ENCODE data around the gene NAV2.
"Not testable (repeated sequence)": the region's sequence is repeated elsewhere in the genome, so short reads cannot be mapped to it uniquely, and the experiment has no call there.

Gene NAV2

GRCh38 chr11:19923626-19924025, 211.0 kb downstream of the NAV2 start:
- TF ChIP-seq, protein P1, sequence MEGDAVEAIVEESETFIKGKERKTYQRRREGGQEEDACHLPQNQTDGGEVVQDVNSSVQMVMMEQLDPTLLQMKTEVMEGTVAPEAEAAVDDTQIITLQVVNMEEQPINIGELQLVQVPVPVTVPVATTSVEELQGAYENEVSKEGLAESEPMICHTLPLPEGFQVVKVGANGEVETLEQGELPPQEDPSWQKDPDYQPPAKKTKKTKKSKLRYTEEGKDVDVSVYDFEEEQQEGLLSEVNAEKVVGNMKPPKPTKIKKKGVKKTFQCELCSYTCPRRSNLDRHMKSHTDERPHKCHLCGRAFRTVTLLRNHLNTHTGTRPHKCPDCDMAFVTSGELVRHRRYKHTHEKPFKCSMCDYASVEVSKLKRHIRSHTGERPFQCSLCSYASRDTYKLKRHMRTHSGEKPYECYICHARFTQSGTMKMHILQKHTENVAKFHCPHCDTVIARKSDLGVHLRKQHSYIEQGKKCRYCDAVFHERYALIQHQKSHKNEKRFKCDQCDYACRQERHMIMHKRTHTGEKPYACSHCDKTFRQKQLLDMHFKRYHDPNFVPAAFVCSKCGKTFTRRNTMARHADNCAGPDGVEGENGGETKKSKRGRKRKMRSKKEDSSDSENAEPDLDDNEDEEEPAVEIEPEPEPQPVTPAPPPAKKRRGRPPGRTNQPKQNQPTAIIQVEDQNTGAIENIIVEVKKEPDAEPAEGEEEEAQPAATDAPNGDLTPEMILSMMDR (IDR thresholded peaks at IDR 0.05), result no peak
- Histone ChIP-seq H3K9me3 (no peaks in the 10 kb centered on the region), H3K36me3 (no peaks in the 10 kb centered on the region), H3K4me3 (ENCODE audit: low read depth in 1 of 2, low read length in 1 of 2) (no peak overlapping the region), H3K27ac (no peak overlapping the region), H3K27me3 (peaks cover 56% of the 10 kb centered on the region), H3K4me1 (ENCODE audit: control insufficient read depth in 1 of 2, insufficient read depth in 1 of 2, low read depth in 1 of 2, low read length in 1 of 2) (no peaks in the 10 kb centered on the region)

- Histone ChIP-seq H3K27ac (no peak overlapping the region), H3K27me3 (peaks cover 60% of the 10 kb centered on the region), H3K4me3 (ENCODE audit: low read depth in 1 of 2, low read length in 1 of 2) (no peak overlapping the region), H3K36me3 (no peaks in the 10 kb centered on the region), H3K9me3 (no peaks in the 10 kb centered on the region), H3K4me1 (ENCODE audit: control insufficient read depth in 1 of 2, insufficient read depth in 1 of 2, low read depth in 1 of 2, low read length in 1 of 2) (no peaks in the 10 kb centered on the region)
- TF ChIP-seq, protein P1 (IDR thresholded peaks at IDR 0.05), result no peak
Measured at GRCh38 chr11:19924311-19924710, 211.7 kb downstream of the NAV2 start.

DNA sequence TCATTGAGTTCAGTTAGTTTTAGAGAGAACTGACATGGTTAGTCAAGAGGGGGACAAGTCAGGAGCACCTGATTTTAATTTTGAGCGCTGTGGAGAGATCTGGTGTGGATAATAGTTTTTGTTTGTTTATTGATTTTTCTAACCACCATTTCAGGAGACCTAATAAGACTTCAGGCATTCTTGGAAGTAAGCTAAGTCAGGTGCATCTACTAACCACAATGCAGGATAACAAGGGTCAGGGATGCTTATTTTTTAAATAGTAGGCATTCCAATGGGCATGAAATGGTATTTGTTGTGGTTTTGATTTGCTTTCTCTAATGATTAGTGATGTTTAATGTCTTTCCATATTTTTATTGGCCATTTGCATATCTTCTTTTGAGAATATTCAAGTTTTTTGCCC, 212.1 kb downstream of the NAV2 start:
- Histone ChIP-seq H3K4me3 (ENCODE audit: low read depth in 1 of 2, low read length in 1 of 2) (no peak overlapping the region), H3K9me3 (no peaks in the 10 kb centered on the region), H3K4me1 (ENCODE audit: control insufficient read depth in 1 of 2, insufficient read depth in 1 of 2, low read depth in 1 of 2, low read length in 1 of 2) (no peaks in the 10 kb centered on the region), H3K27ac (no peak overlapping the region), H3K36me3 (no peaks in the 10 kb centered on the region), H3K27me3 (peaks cover 64% of the 10 kb centered on the region)
- TF ChIP-seq, protein P1 (IDR thresholded peaks at IDR 0.05), result no peak

GRCh38 chr11:19927403-19927802, 214.8 kb downstream of the NAV2 start:
- H3K9me3 ChIP-seq; H3K36me3 ChIP-seq; H3K27ac ChIP-seq; H3K4me1 ChIP-seq (ENCODE audit: control insufficient read depth in 1 of 2, insufficient read depth in 1 of 2, low read depth in 1 of 2, low read length in 1 of 2); H3K4me3 ChIP-seq (ENCODE audit: low read depth in 1 of 2, low read length in 1 of 2): not testable (repeated sequence)
- peaks cover 67% of the 10 kb centered on the region for H3K27me3 ChIP-seq

GRCh38 chr11:19929147-19929546, 216.5 kb downstream of the NAV2 start:
- no peak overlapping the region for H3K4me3 ChIP-seq (ENCODE audit: low read depth in 1 of 2, low read length in 1 of 2)
- no peaks in the 10 kb centered on the region for H3K9me3 ChIP-seq
- H3K36me3 ChIP-seq, result no peaks in the 10 kb centered on the region
- H3K27ac ChIP-seq, result no peak overlapping the region
- TF ChIP-seq, protein P1 (IDR thresholded peaks at IDR 0.05), result no peak
- no peaks in the 10 kb centered on the region for H3K4me1 ChIP-seq (ENCODE audit: control insufficient read depth in 1 of 2, insufficient read depth in 1 of 2, low read depth in 1 of 2, low read length in 1 of 2)
- peaks cover 57% of the 10 kb centered on the region for H3K27me3 ChIP-seq

GRCh38 chr11:19929655-19930054, 217.0 kb downstream of the NAV2 start:
- Histone ChIP-seq H3K27ac (no peak overlapping the region), H3K4me3 (ENCODE audit: low read depth in 1 of 2, low read length in 1 of 2) (no peak overlapping the region), H3K9me3 (no peaks in the 10 kb centered on the region), H3K27me3 (peaks cover 51% of the 10 kb centered on the region), H3K4me1 (ENCODE audit: control insufficient read depth in 1 of 2, insufficient read depth in 1 of 2, low read depth in 1 of 2, low read length in 1 of 2) (no peaks in the 10 kb centered on the region), H3K36me3 (no peaks in the 10 kb centered on the region)
- TF ChIP-seq, protein P1 (IDR thresholded peaks at IDR 0.05), result no peak

Measured in neutrophil (primary cell).